CD8-positive, alpha-beta memory T cell (primary cell): ENCODE data around the gene SOAT1. TPM values are rescaled to one million over a fixed set of nuclear protein-coding genes. Genes with fewer than 3 reads are reported as not detected.
"Not testable (repeated sequence)": the region's sequence is repeated elsewhere in the genome, so short reads cannot be mapped to it uniquely, and the experiment has no call there.

Experiments used
- CTCF ChIA-PET: fragments of 350-600 bp; sonication (Branson Sonifier 250); formaldehyde crosslinking; loops from one replicate; lab custom pipeline; 2021; ENCODE audit warnings: antibody characterized with exemption; lab: Charles Lee
- POLR2A ChIA-PET: fragments of 350-600 bp; sonication (Branson Sonifier 250); formaldehyde crosslinking; loops from one replicate; lab custom pipeline; 2021; ENCODE audit warnings: antibody characterized with exemption; lab: Charles Lee
- DNase-seq, 5 donors: peaks; one replicate each; pipeline versions ENCODE4 v3.0.0 to v3.0.0-alpha.2; 2020 to 2022; ENCODE audit warnings: mixed read lengths in 1 of 5
- H3K27ac ChIP-seq: one replicate; pipeline ENCODE4 v1.7.0; 2013; ENCODE audit warnings: low read depth, mild to moderate bottlenecking, low read length, moderate library complexity
- H3K27me3 ChIP-seq: 2 replicates; pipeline ENCODE4 v1.7.0; 2013; ENCODE audit warnings: low read length, mild to moderate bottlenecking; ENCODE audit not compliant: insufficient read depth, poor library complexity, severe bottlenecking
- H3K36me3 ChIP-seq: 2 replicates; pipeline ENCODE4 v1.7.0; 2013; ENCODE audit warnings: mild to moderate bottlenecking, low read length, moderate library complexity; ENCODE audit not compliant: insufficient read depth
- H3K4me1 ChIP-seq: 2 replicates; pipeline ENCODE4 v1.7.0; 2013; ENCODE audit warnings: mild to moderate bottlenecking, low read length, moderate library complexity; ENCODE audit not compliant: insufficient read depth
- H3K4me3 ChIP-seq: 2 replicates; pipeline ENCODE4 v1.7.0; 2013; ENCODE audit warnings: mild to moderate bottlenecking, low read length
- H3K9me3 ChIP-seq: 2 replicates; pipeline ENCODE4 v1.7.0; 2013; ENCODE audit warnings: mild to moderate bottlenecking, low read length
- H3K27ac Mint-ChIP-seq, 8 donors: one replicate each; pipeline ENCODE4 v1.8.0; 2020 to 2021; ENCODE audit warnings: mixed read lengths in 8 of 8, mild to moderate bottlenecking in 6 of 8, inconsistent platforms in 3 of 8, moderate library complexity in 3 of 8
- H3K27me3 Mint-ChIP-seq, 2 donors: one replicate each; pipeline ENCODE4 v1.8.0; 2020 to 2021; ENCODE audit warnings: mixed read lengths in 2 of 2, mild to moderate bottlenecking in 1 of 2, moderate library complexity in 1 of 2
- H3K36me3 Mint-ChIP-seq, 3 donors: one replicate each; pipeline ENCODE4 v1.8.0; 2020 to 2021; ENCODE audit warnings: mixed read lengths in 3 of 3, inconsistent platforms in 1 of 3, mild to moderate bottlenecking in 1 of 3
- H3K4me1 Mint-ChIP-seq, 3 donors: one replicate each; pipeline ENCODE4 v1.8.0; 2020 to 2021; ENCODE audit warnings: mixed read lengths in 3 of 3, inconsistent platforms in 1 of 3, mild to moderate bottlenecking in 1 of 3
- H3K4me3 Mint-ChIP-seq, 7 donors: one replicate each; pipeline ENCODE4 v1.8.0; 2020 to 2021; ENCODE audit warnings: mixed read lengths in 7 of 7, mild to moderate bottlenecking in 6 of 7, moderate library complexity in 4 of 7, inconsistent platforms in 2 of 7
- H3K9me3 Mint-ChIP-seq, 5 donors: one replicate each; pipeline ENCODE4 v1.8.0; 2020 to 2022; ENCODE audit warnings: mixed read lengths in 5 of 5, mild to moderate bottlenecking in 3 of 5, moderate library complexity in 2 of 5, inconsistent platforms in 1 of 5
- polyA plus RNA-seq: library from polyadenylated mRNA; unstranded; fragments of 300-500 nt; fragmentation: Illumina TruSeq; gene quantifications from one replicate; pipeline ENCODE4 v1.2.3, GENCODE V29; 2021
- total RNA-seq, 2 experiments: library from RNA; stranded (reverse); gene quantifications; one replicate each; pipeline ENCODE4 v1.2.3, GENCODE V29; 2021

SOAT1 gene
- total RNA-seq (10 to 100 TPM; 66.0 TPM), polyA plus RNA-seq (85.6 TPM)

DNA sequence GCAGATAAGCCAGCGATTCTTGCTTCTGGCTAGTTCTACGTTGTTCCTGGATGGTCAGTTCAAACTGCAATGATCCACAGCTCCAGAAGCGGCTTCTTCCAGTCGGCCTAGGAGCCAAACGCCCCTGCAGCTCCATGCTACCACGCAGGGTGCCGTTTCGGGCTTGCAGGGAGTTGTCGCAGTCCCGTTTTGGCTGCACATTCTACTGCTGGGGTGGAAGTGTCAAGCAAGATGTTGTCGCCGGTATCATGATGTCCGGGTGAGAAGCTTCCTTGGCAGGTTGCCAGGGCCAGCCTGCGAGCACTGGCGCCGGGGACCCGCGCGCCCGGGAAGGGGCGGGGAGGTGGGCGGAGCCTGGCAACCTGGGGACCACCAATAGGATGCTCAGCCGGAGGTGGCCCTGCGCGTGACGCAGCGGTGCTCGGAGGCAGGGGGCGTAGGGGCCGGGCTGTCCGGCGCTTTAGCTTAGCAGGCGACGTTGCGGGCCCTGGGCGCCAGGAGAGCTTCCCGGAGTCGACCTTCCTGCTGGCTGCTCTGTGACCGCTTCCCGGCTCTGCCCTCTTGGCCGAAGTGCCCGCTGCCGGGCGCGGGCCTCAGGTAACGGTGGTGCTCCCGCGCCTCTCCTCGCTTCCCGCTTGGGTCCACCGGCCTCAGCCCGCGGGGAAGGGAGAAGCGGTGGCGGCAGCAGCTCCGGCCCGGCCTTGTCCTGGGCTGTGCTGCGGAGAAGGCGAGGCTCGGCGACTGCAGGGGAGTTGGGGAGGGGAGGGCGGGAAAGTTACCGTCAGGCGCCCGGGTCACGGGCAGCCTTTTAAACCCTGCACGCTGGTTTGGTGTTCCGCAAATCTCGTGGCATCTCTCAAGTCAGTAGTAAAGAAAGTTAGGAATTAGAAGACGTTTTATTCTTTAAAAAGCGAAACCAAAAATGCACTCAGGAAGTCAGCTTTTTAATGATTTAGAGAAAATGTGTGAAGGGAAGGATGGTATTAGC, at the start of gene SOAT1:
SOAT1 (plus strand) TSS at position 458 of the 988 bp plus-strand sequence. CDS start 8,888 bp downstream, outside the sequence.
- peaks cover 0 to 27% (median 0%) of the 10 kb centered on the region in 3 donors for H3K36me3 Mint-ChIP-seq
- H3K9me3 Mint-ChIP-seq = no peaks in the 10 kb centered on the region
- Histone ChIP-seq H3K9me3 (no peaks in the 10 kb centered on the region), H3K4me3 (peak within 1 kb of the TSS; percentile 41), H3K27me3 (no peaks in the 10 kb centered on the region), H3K4me1 (peaks cover 33% of the 10 kb centered on the region), H3K36me3 (no peaks in the 10 kb centered on the region), H3K27ac (peak within 1 kb of the TSS; percentile 91)
- ChIA-PET CTCF (interaction anchor here (1.0 to 2.8 kb wide), 5 partner anchors 14 to 214 kb away, joined by 3 to 8 read pairs (median 6); partner anchors contain the start of gene AXDND1), POLR2A (interaction anchor here (0.6 to 3.1 kb wide), 12 partner anchors 9 to 750 kb away, joined by 3 to 15 read pairs (median 4); partner anchors contain the start of gene AXDND1)
- peak within 1 kb of the TSS; percentile 88 to 94 (median 90) for H3K4me3 Mint-ChIP-seq
- H3K27ac Mint-ChIP-seq = peak within 1 kb of the TSS; percentile 87 to 99 (median 94)
- H3K4me1 Mint-ChIP-seq = peaks cover 36 to 50% (median 45%) of the 10 kb centered on the region in 3 donors
- peak; percentile 91 to 95 (median 93) for DNase-seq
- no peaks in the 10 kb centered on the region for H3K27me3 Mint-ChIP-seq

DNA sequence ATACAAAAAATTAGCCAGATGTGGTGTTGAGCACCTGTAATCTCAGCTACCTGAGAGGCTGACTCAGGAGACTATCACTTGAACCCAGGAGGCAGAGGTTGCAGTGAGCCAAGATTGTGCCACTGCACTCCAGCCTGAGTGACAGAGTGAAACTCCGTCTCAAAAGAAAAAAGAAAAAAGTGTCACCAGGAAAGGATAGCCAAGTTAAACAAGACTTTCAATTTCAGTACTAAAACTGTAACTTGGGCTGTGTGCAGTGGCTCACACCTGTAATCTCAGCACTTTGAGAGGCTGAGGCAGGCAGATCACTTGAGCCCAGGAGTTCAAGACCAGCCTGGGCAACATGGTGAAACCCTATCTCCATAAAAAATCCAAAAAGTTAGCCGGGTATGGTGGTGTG, 48.2 kb upstream of the SOAT1 start:
- H3K27me3 Mint-ChIP-seq, H3K4me3 ChIP-seq, H3K36me3 Mint-ChIP-seq, H3K27me3 ChIP-seq, POLR2A ChIA-PET, H3K4me1 Mint-ChIP-seq, H3K27ac ChIP-seq, H3K36me3 ChIP-seq, DNase-seq, CTCF ChIA-PET, H3K9me3 Mint-ChIP-seq, H3K9me3 ChIP-seq, H3K4me1 ChIP-seq, H3K4me3 Mint-ChIP-seq, H3K27ac Mint-ChIP-seq: not testable (repeated sequence)

DNA sequence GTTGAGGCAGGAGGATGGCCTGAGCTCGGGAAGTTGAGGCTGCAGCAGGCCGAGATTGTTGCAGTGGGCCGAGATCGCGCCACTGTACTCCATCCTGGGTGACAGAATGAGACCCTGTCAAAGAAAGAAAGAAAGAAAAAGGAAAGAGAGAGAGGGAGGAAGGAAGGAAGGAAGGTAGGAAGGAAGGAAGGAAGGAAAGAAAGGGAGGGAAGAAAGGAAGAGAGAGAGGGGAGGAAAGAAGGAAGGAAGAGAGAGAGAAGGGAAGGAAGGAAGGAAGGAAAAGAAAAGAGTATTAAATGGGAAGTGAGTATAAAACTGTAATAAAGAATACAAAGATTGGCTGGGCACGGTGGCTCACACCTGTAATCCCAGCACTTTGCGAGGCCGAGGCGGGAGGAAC, 45.7 kb upstream of the SOAT1 start:
- Mint-ChIP-seq H3K9me3 (no peaks in the 10 kb centered on the region), H3K36me3 (no peaks in the 10 kb centered on the region), H3K27me3 (peaks cover 2 to 3% of the 10 kb centered on the region in 2 donors), H3K27ac (no peak overlapping the region), H3K4me1 (no peaks in the 10 kb centered on the region), H3K4me3 (no peak overlapping the region)
- POLR2A ChIA-PET = no interaction called here
- no peak for DNase-seq
- Histone ChIP-seq H3K9me3 (no peaks in the 10 kb centered on the region), H3K27me3 (no peaks in the 10 kb centered on the region), H3K4me1 (no peaks in the 10 kb centered on the region), H3K36me3 (no peaks in the 10 kb centered on the region), H3K4me3 (no peak overlapping the region), H3K27ac (no peak overlapping the region)
- CTCF ChIA-PET = no interaction called here

GRCh38 chr1:179251675-179252074, 41.9 kb upstream of the SOAT1 start:
- no peak overlapping the region for H3K4me3 Mint-ChIP-seq
- no peak overlapping the region for H3K4me3 ChIP-seq
- H3K9me3 Mint-ChIP-seq = no peaks in the 10 kb centered on the region
- no peaks in the 10 kb centered on the region for H3K27me3 ChIP-seq
- DNase-seq = peak in 2 of 5 donors; percentile 4 to 14
- H3K9me3 ChIP-seq = no peaks in the 10 kb centered on the region
- no peaks in the 10 kb centered on the region for H3K4me1 ChIP-seq
- POLR2A ChIA-PET = no interaction called here
- no peak overlapping the region for H3K27ac Mint-ChIP-seq
- no peaks in the 10 kb centered on the region for H3K36me3 ChIP-seq
- no peak overlapping the region for H3K27ac ChIP-seq
- peaks cover 2 to 3% of the 10 kb centered on the region in 2 donors for H3K27me3 Mint-ChIP-seq
- no peaks in the 10 kb centered on the region for H3K36me3 Mint-ChIP-seq
- CTCF ChIA-PET = interaction anchor here (1.0 to 2.1 kb wide), 7 partner anchors 105 to 563 kb away, joined by 3 to 12 read pairs (median 6); partner anchors contain the start of gene AXDND1
- no peaks in the 10 kb centered on the region for H3K4me1 Mint-ChIP-seq

- Mint-ChIP-seq H3K4me3 (no peak overlapping the region), H3K27ac (no peak overlapping the region), H3K36me3 (no peaks in the 10 kb centered on the region), H3K27me3 (peaks cover 2 to 3% of the 10 kb centered on the region in 2 donors), H3K9me3 (no peaks in the 10 kb centered on the region), H3K4me1 (no peaks in the 10 kb centered on the region)
- no peaks in the 10 kb centered on the region for H3K9me3 ChIP-seq
- H3K27me3 ChIP-seq = no peaks in the 10 kb centered on the region
- H3K4me1 ChIP-seq = no peaks in the 10 kb centered on the region
- no peaks in the 10 kb centered on the region for H3K36me3 ChIP-seq
- DNase-seq = no peak
- POLR2A ChIA-PET = no interaction called here
- H3K27ac ChIP-seq = no peak overlapping the region
- H3K4me3 ChIP-seq = no peak overlapping the region
- CTCF ChIA-PET = interaction anchor here (1.4 to 2.1 kb wide), 3 partner anchors 113 to 117 kb away, joined by 6 to 12 read pairs (median 7); partner anchors contain the start of gene AXDND1
Measured at GRCh38 chr1:179252606-179253005, 41.0 kb upstream of the SOAT1 start.

DNA sequence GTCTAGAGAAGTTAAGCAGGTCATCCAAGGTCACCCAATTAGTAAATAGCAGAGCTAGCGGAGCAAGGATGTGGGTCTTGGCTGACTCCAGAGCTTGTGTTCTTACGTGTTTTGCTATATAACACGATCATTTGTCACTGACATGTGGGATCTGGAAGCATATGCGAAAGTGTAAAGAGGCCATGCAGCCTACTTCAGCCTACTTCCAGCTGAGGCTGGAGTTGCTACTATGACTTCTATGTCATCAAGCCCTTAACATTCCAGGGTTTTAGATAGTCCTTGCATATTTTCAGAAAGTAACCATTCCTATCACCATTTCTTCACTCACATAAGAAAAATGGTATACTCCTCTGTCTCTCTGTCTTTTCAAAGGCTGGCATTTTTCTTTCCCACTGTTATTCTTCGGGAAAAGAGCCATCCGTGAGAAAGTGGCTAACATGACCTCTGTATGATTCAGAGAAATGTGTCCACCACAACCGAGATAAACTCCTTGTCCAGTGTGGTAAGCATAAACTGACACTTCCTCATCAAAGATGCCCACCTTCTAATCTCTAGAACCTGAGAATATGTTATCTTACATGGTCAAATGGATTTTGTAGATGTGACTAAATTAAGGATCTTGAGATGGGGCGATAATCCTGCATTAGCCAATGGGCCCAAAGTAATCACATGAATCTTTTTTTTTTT, 40.2 kb upstream of the SOAT1 start:
- no peaks in the 10 kb centered on the region for H3K27me3 ChIP-seq
- Mint-ChIP-seq H3K27ac (no peak overlapping the region), H3K36me3 (no peaks in the 10 kb centered on the region), H3K4me3 (no peak overlapping the region), H3K27me3 (peaks cover 0 to 3% of the 10 kb centered on the region in 2 donors), H3K9me3 (no peaks in the 10 kb centered on the region), H3K4me1 (no peaks in the 10 kb centered on the region)
- H3K9me3 ChIP-seq = no peaks in the 10 kb centered on the region
- H3K36me3 ChIP-seq = no peaks in the 10 kb centered on the region
- POLR2A ChIA-PET = no interaction called here
- DNase-seq = no peak
- CTCF ChIA-PET = interaction anchor here (2.1 kb wide), 1 partner anchor 114 kb away, joined by 12 read pairs; no protein-coding TSS in a partner anchor
- H3K4me1 ChIP-seq = no peaks in the 10 kb centered on the region
- no peak overlapping the region for H3K27ac ChIP-seq
- H3K4me3 ChIP-seq = no peak overlapping the region

- H3K4me3 Mint-ChIP-seq = no peak overlapping the region
- Histone ChIP-seq H3K27me3 (no peaks in the 10 kb centered on the region), H3K4me3 (no peak overlapping the region), H3K9me3 (no peaks in the 10 kb centered on the region), H3K4me1 (no peaks in the 10 kb centered on the region), H3K36me3 (no peaks in the 10 kb centered on the region), H3K27ac (no peak overlapping the region)
- peaks cover 0 to 4% (median 3%) of the 10 kb centered on the region in 3 donors for H3K4me1 Mint-ChIP-seq
- H3K27ac Mint-ChIP-seq = peak overlapping the region in 2 of 8 donors; percentile 8 to 51
- H3K9me3 Mint-ChIP-seq = no peaks in the 10 kb centered on the region
- ChIA-PET POLR2A (no interaction called here), CTCF (no interaction called here)
- DNase-seq = no peak
- H3K27me3 Mint-ChIP-seq = peaks cover 0 to 3% of the 10 kb centered on the region in 2 donors
- H3K36me3 Mint-ChIP-seq = no peaks in the 10 kb centered on the region
Measured at GRCh38 chr1:179262183-179262582, 31.4 kb upstream of the SOAT1 start.
